ENCODE results near the gene SLC6A1. TPM values are rescaled to one million over a fixed set of nuclear protein-coding genes. Genes with fewer than 3 reads are reported as not detected.

SLC6A1 gene
- total RNA-seq, 1 experiment from 2014 or later = not detected

GRCh38 chr3:11029948-11030347 lies 37.4 kb downstream of the SLC6A1 start:
- intact Hi-C loops (cut with micrococcal nuclease) = no loop called here

More at GRCh38 chr3:11029948-11030347, 37.4 kb downstream of the SLC6A1 start:
- no peak overlapping the region for H3K9ac ChIP-seq (ENCODE audit: low read length)
- H3K9me3 ChIP-seq (ENCODE audit: control insufficient read depth in 1 of 2, insufficient read depth in 1 of 2, low read depth in 1 of 2, low read length in 2 of 2) = no peaks in the 10 kb centered on the region
- ATAC-seq (no peak), DNase-seq (ENCODE audit: low read depth, low spot score) (no peak)
- H3K36me3 ChIP-seq (ENCODE audit: control insufficient read depth in 1 of 2, insufficient read depth in 2 of 2, low read length in 2 of 2) = no peaks in the 10 kb centered on the region
- no TSS peak for BruUV-seq (replicated peaks)
- H2AFZ ChIP-seq (ENCODE audit: low read depth, low read length, poor library complexity, severe bottlenecking) = no peak overlapping the region
- H4K20me1 ChIP-seq (ENCODE audit: insufficient read depth) = no peaks in the 10 kb centered on the region
- no peak overlapping the region for H3K4me3 ChIP-seq (replicated peaks in 1 of 2; ENCODE audit: low read depth in 1 of 2, low read length in 2 of 2)
- POLR2A ChIA-PET = no interaction called here
- TF ChIP-seq EGR1 (IDR thresholded peaks at IDR 0.05; ENCODE audit: low read depth) = no peak
- TF ChIP-seq ZFX (IDR thresholded peaks at IDR 0.05) = no peak
- no peak for TF ChIP-seq ZBTB33 (IDR thresholded peaks at IDR 0.05; ENCODE audit: extremely low read depth, insufficient replicate concordance, low read length)
- TF ChIP-seq JUND (IDR thresholded peaks at IDR 0.05) = no peak
- no peak for TF ChIP-seq SP1 (IDR thresholded peaks at IDR 0.05; ENCODE audit: low read depth)
- TF ChIP-seq CBX3 (IDR thresholded peaks at IDR 0.05; ENCODE audit: low read depth) = no peak
- TF ChIP-seq ATF3 (IDR thresholded peaks at IDR 0.05) = no peak
- no peak for TF ChIP-seq RAD21 (IDR thresholded peaks at IDR 0.05; ENCODE audit: low read depth)
- no peak for TF ChIP-seq MAX (IDR thresholded peaks at IDR 0.05)
- TF ChIP-seq POLR2AphosphoS5 (IDR thresholded peaks at IDR 0.05; ENCODE audit: low read depth, low read length) = no peak
- no peak for TF ChIP-seq CTCF (IDR thresholded peaks at IDR 0.05 in 2 of 3, conservative IDR thresholded peaks at IDR 0.05 in 1 of 3; ENCODE audit: borderline replicate concordance in 1 of 3, insufficient read depth in 1 of 3, low read depth in 2 of 3, low read length in 2 of 3)
- no peak for TF ChIP-seq ELF1 (IDR thresholded peaks at IDR 0.05; ENCODE audit: borderline replicate concordance, low read depth)
- TF ChIP-seq SIN3A (IDR thresholded peaks at IDR 0.05; ENCODE audit: low read depth) = no peak
- no peak for TF ChIP-seq YY1 (IDR thresholded peaks at IDR 0.05; ENCODE audit: extremely low read depth, insufficient replicate concordance, low read depth, low read length)
- TF ChIP-seq ZNF274 (IDR thresholded peaks at IDR 0.05; ENCODE audit: low read depth, low read length) = no peak
- no peak for TF ChIP-seq EZH2phosphoT487 (IDR thresholded peaks at IDR 0.05; ENCODE audit: borderline replicate concordance)
- no peaks in the 10 kb centered on the region for H3K79me2 ChIP-seq (ENCODE audit: insufficient read depth, low read length)
- no peaks in the 10 kb centered on the region for H3K4me1 ChIP-seq (ENCODE audit: control insufficient read depth in 1 of 2, insufficient read depth in 2 of 2, low read length in 2 of 2)
- H3K27me3 ChIP-seq (ENCODE audit: insufficient read depth, low read length) = peaks cover 8% of the 10 kb centered on the region
- H3K9me2 ChIP-seq (ENCODE audit: insufficient read depth) = no peaks in the 10 kb centered on the region
- CTCF ChIA-PET = no interaction called here
- H3K4me2 ChIP-seq (ENCODE audit: low read length) = no peak overlapping the region
- no peak overlapping the region for H3K27ac ChIP-seq (ENCODE audit: low read depth, low read length)
- RAD21 ChIA-PET (ENCODE audit: low non-redundant PET in 1 of 2, low total read pairs in 2 of 2, uncharacterized antibody in 2 of 2, unreplicated experiment in 2 of 2) = no interaction called here

Data from HCT116 (cell line).